Measurements from ENCODE around the gene SIPA1L3.

SIPA1L3 gene

GRCh38 chr19:37874784-37875183 is 32.2 kb upstream of the SIPA1L3 start:
- H3K4me3 ChIP-seq (ENCODE audit: low read length) = no peak overlapping the region
- TF ChIP-seq CTCF (IDR thresholded peaks at IDR 0.05; ENCODE audit: insufficient read depth, low read depth, low read length, missing control alignments) = no peak
- DNase-seq (ENCODE audit: low read depth) = no peak

GRCh38 chr19:37876032-37876431 is 31.0 kb upstream of the SIPA1L3 start:
- no peak overlapping the region for H3K4me3 ChIP-seq (ENCODE audit: low read length)
- DNase-seq (ENCODE audit: low read depth) = no peak
- no peak for TF ChIP-seq CTCF (IDR thresholded peaks at IDR 0.05; ENCODE audit: insufficient read depth, low read depth, low read length, missing control alignments)

- H3K4me3 ChIP-seq (ENCODE audit: low read length) = no peak overlapping the region
- no peak for TF ChIP-seq CTCF (IDR thresholded peaks at IDR 0.05; ENCODE audit: insufficient read depth, low read depth, low read length, missing control alignments)
- no peak for DNase-seq (ENCODE audit: low read depth)
These were observed 29.9 kb upstream of the SIPA1L3 start for GRCh38 chr19:37877147-37877546.

- no peak for TF ChIP-seq CTCF (IDR thresholded peaks at IDR 0.05; ENCODE audit: insufficient read depth, low read depth, low read length, missing control alignments)
- no peak for DNase-seq (ENCODE audit: low read depth)
- no peak overlapping the region for H3K4me3 ChIP-seq (ENCODE audit: low read length)
These were observed 21.6 kb upstream of the SIPA1L3 start for GRCh38 chr19:37885392-37885791.

- no peak for TF ChIP-seq CTCF (IDR thresholded peaks at IDR 0.05; ENCODE audit: insufficient read depth, low read depth, low read length, missing control alignments)
- H3K4me3 ChIP-seq (ENCODE audit: low read length) = no peak overlapping the region
- no peak for DNase-seq (ENCODE audit: low read depth)
These were observed 20.4 kb upstream of the SIPA1L3 start for GRCh38 chr19:37886571-37886970.

- no peak for TF ChIP-seq CTCF (IDR thresholded peaks at IDR 0.05; ENCODE audit: insufficient read depth, low read depth, low read length, missing control alignments)
These were observed 13.0 kb upstream of the SIPA1L3 start for GRCh38 chr19:37893845-37894575.

GRCh38 chr19:37896180-37896579 is 10.8 kb upstream of the SIPA1L3 start:
- no peak for DNase-seq (ENCODE audit: low read depth)
- TF ChIP-seq CTCF (IDR thresholded peaks at IDR 0.05; ENCODE audit: insufficient read depth, low read depth, low read length, missing control alignments) = no peak
- no peak overlapping the region for H3K4me3 ChIP-seq (ENCODE audit: low read length)

More at GRCh38 chr19:37893845-37894575, 13.0 kb upstream of the SIPA1L3 start:
- H3K4me3 ChIP-seq (ENCODE audit: low read length) = no peak overlapping the region
- DNase-seq (ENCODE audit: low read depth) = no peak
